Lung (tissue), 12 donors: ENCODE results near the gene ARMS2. TPM values are rescaled to one million over a fixed set of nuclear protein-coding genes. Genes with fewer than 3 reads are reported as not detected.

Experiments
- ATAC-seq: fragments of 200-7000 bp; cut with Tn5 transposase; one replicate; pipeline ENCODE4 v1.9.1; 2020; ENCODE audit warnings: moderate number of reproducible peaks; ENCODE audit not compliant: insufficient read depth, low FRiP score
- DNase-seq, 3 donors: peaks; one replicate each; pipeline ENCODE4 v3.0.0-alpha.2; 2013 to 2017
- H3K27ac ChIP-seq, 2 donors: one replicate each; pipeline ENCODE4 v1.5.1; 2013; ENCODE audit warnings: mild to moderate bottlenecking in 2 of 2, moderate library complexity in 2 of 2, control low read depth in 1 of 2, inconsistent platforms in 1 of 2, low read depth in 1 of 2, low read length in 1 of 2
- H3K27me3 ChIP-seq, 3 donors: one replicate each; pipeline ENCODE4 v1.5.1; 2013; ENCODE audit warnings: low read length in 2 of 3; ENCODE audit not compliant: control insufficient read depth in 3 of 3, insufficient read depth in 3 of 3
- H3K36me3 ChIP-seq, 4 donors: one replicate each; pipeline ENCODE4 v1.5.1; 2013; ENCODE audit warnings: low read length in 4 of 4, mild to moderate bottlenecking in 1 of 4, moderate library complexity in 1 of 4; ENCODE audit not compliant: control insufficient read depth in 4 of 4, insufficient read depth in 4 of 4
- H3K4me1 ChIP-seq, 5 donors: one replicate each; pipeline ENCODE4 v1.5.1; 2013; ENCODE audit warnings: low read length in 5 of 5, mild to moderate bottlenecking in 2 of 5, moderate library complexity in 1 of 5; ENCODE audit not compliant: control insufficient read depth in 5 of 5, insufficient read depth in 5 of 5
- H3K4me3 ChIP-seq: one replicate; pipeline ENCODE4 v1.5.1; 2013; ENCODE audit warnings: mild to moderate bottlenecking, control low read depth, moderate library complexity
- H3K9ac ChIP-seq, 2 donors: one replicate each; pipeline ENCODE4 v1.5.1; 2013; ENCODE audit warnings: low read length in 2 of 2, control low read depth in 1 of 2; ENCODE audit not compliant: insufficient read depth in 1 of 2
- H3K9me3 ChIP-seq, 4 donors: one replicate each; pipeline ENCODE4 v1.5.1; 2013; ENCODE audit warnings: low read length in 3 of 4, mild to moderate bottlenecking in 1 of 4, moderate library complexity in 1 of 4; ENCODE audit not compliant: control insufficient read depth in 4 of 4, insufficient read depth in 3 of 4
- CTCF ChIP-seq: IDR thresholded peaks from 2 replicates; pipeline ENCODE4 v1.5.1; 2012; ENCODE audit warnings: mild to moderate bottlenecking; ENCODE audit errors: control extremely low read depth, extremely low read depth
- WGBS, 2 donors: extraction: QIAGEN DNeasy Blood & Tissue Kit; methylation state at CpG; one replicate each; pipeline ENCODE4 v1.1.7; 2013; 5-methylcytosine and 5-hydroxymethylcytosine counted together
- polyA plus RNA-seq, 2 donors: library from polyadenylated mRNA; stranded (reverse); fragments of 200-250 nt; gene quantifications; one replicate each; pipeline ENCODE4 v1.2.1, GENCODE V29; 2013
- total RNA-seq, 2 donors: library from RNA; depleted of rRNA in 1 of 2; stranded (reverse); fragments of >200 nt in 1 of 2; gene quantifications; one replicate each; pipeline ENCODE4 v1.2.1, GENCODE V29; 2014 to 2021
- donor health status: control.
- donor health status: control.
- donor health status: Bipolar disorder and iron deficiency.
- donor health status: healthy.
- donor health status: DM: yes; HTN: yes; CAD: no.

The ARMS2 gene
- total and polyA plus RNA-seq, 4 donors: not detected

GRCh38 chr10:122424059-122424458, 30.4 kb upstream of the ARMS2 start:
- H3K27me3 ChIP-seq: no peaks in the 10 kb centered on the region

GRCh38 chr10:122426829-122427228, 27.6 kb upstream of the ARMS2 start:
- no peak for ATAC-seq
- Histone ChIP-seq H3K4me1 (peaks cover 0 to 6% (median 0%) of the 10 kb centered on the region in 5 donors), H3K36me3 (peaks cover 0 to 8% (median 3%) of the 10 kb centered on the region in 4 donors), H3K4me3 (no peak overlapping the region), H3K9me3 (no peaks in the 10 kb centered on the region), H3K9ac (no peak overlapping the region), H3K27ac (no peak overlapping the region), H3K27me3 (no peaks in the 10 kb centered on the region)
- no peak for DNase-seq
- TF ChIP-seq CTCF: no peak
- WGBS, 2 donors: 81 to 85% methylated on average over 6 of the region's 6 CpGs

More at GRCh38 chr10:122424059-122424458, 30.4 kb upstream of the ARMS2 start:
- TF ChIP-seq CTCF: no peak
- DNase-seq: no peak
- Histone ChIP-seq H3K27ac (no peak overlapping the region), H3K36me3 (peaks cover 0 to 8% (median 0%) of the 10 kb centered on the region in 4 donors), H3K4me1 (peaks cover 0 to 9% (median 0%) of the 10 kb centered on the region in 5 donors), H3K4me3 (no peak overlapping the region), H3K9ac (no peak overlapping the region), H3K9me3 (no peaks in the 10 kb centered on the region)
- WGBS, 2 donors: 61 to 80% methylated on average over 2 of the region's 2 CpGs
- ATAC-seq: no peak

GRCh38 chr10:122427280-122427679, 27.2 kb upstream of the ARMS2 start:
- H3K27ac ChIP-seq: no peak overlapping the region
- H3K36me3 ChIP-seq: peaks cover 0 to 6% (median 3%) of the 10 kb centered on the region in 4 donors
- 50 to 56% methylated on average over 2 of the region's 2 CpGs for WGBS, 2 donors

More at GRCh38 chr10:122427280-122427679, 27.2 kb upstream of the ARMS2 start:
- DNase-seq: no peak
- H3K9me3 ChIP-seq: no peaks in the 10 kb centered on the region
- H3K4me1 ChIP-seq: peaks cover 0 to 6% (median 0%) of the 10 kb centered on the region in 5 donors
- no peak overlapping the region for H3K9ac ChIP-seq
- H3K27me3 ChIP-seq: no peaks in the 10 kb centered on the region
- no peak for ATAC-seq
- no peak overlapping the region for H3K4me3 ChIP-seq
- no peak for TF ChIP-seq CTCF
